Measurements from ENCODE around the gene TBCD.
A peak's percentile ranks its signal among the peaks of the same experiment; 100 is the strongest.
"Not testable (repeated sequence)": the region's sequence is repeated elsewhere in the genome, so short reads cannot be mapped to it uniquely, and the experiment has no call there.

TBCD gene

DNA sequence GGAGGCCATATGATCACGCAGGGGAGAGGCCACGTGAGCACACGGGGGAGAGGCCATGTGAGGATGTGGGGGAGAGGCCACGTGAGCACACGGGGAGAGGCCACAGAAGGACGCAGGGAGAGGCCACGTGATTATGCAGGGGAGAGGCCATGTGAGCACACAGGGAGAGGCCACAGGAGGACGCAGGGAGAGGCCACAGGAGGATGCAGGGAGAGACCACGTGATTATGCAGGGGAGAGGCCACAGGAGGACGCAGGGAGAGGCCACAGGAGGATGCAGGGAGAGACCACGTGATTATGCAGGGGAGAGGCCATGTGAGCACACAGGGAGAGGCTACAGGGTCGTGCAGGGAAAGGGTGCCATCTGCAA, 232.4 kb downstream of the TBCD start:
- DNase-seq (ENCODE audit: extremely low read depth in 1 of 2, low read depth in 1 of 2) = not testable (repeated sequence)

DNA sequence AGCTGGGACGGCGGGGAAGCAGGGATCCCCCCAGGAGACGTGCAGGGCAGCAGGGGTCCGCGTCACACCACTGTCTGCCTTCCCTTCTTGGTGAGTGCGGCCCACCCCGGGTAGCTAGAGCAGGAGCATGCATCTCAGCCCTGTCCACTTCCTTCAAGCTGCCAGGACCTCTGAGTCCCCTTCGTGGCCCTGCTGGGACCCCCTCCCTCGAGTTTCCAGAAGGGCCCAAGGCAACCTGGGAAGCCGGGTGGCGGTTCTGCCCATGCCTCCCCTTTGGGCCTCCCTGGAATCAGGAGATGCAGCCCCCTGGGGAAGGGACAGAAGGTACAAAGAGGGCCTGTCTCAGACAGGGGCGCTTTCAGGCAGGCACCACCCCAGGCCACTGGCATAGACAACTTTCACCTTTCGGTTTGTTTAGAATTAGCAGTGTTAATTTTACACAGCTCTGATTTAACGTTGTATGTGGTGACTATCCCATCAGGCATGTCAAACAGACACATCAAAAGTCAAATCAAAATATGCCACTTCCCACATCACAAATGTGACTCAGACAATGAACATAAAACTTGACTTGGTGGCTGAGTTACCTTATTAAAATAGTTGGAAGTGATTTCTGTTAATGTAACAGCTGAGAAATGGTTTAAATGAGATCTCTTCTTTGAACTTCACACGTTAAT, 233.0 kb downstream of the TBCD start:
- DNase-seq (ENCODE audit: extremely low read depth in 1 of 2, low read depth in 1 of 2) = no peak

DNA sequence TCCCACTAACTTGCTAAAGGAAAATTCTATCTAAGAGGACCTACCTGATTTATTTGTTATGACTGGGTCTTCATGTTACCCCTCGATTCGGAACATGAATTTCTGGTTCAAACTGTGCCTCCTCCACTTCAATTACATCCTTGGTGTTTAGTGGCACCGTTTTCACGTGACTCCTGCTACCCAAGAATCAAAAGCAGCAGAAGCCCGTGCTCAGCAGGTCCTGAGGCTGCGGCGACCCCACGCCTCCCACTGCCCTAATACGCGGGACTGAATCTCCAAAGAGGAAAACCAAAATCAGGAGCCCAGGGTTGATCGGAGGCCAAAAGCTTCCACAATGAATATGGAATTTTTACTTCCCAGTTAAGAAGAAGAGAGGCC, 233.6 kb downstream of the TBCD start:
- DNase-seq (ENCODE audit: extremely low read depth in 1 of 2, low read depth in 1 of 2) = no peak

DNA sequence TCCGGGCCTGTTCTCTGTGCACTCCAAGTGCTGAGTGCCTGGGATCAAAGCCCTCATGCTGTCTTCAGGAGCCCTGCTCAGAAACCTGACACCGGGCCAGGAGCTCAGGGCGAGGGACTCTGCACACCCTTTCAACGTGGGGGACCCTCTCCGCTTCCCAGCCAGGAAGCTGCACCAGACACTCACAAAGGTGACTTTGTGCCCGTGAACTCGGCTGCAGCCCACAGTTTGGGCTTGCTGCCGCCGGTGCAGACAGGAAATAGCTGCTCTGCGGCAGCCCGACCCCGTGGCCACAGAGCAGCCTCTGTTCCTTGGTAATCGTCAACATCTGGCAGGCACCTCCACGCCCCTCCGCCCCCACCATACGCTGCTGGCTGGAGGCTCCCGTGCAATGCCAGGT, 234.1 kb downstream of the TBCD start:
- DNase-seq (ENCODE audit: extremely low read depth in 1 of 2, low read depth in 1 of 2) = peak; percentile 25 to 35

DNA sequence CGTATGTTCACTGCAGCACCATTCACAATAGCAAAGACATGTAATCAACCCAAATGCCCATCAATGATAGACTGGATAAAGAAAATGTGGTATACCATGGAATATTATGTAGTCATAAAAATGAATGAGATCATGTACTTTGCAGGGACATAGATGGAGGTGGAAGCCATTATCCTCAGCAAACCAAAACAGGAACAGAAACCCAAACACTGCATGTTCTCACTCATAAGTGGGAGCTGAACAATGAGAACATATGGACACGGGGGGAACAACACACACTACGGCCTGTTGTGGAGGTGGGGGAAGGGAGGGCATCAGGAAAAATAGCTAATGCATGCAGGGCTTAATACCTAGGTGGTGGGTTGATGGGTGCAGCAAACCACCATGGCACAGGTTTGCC, 237.2 kb downstream of the TBCD start:
- not testable (repeated sequence) for DNase-seq (ENCODE audit: extremely low read depth in 1 of 2, low read depth in 1 of 2)

DNA sequence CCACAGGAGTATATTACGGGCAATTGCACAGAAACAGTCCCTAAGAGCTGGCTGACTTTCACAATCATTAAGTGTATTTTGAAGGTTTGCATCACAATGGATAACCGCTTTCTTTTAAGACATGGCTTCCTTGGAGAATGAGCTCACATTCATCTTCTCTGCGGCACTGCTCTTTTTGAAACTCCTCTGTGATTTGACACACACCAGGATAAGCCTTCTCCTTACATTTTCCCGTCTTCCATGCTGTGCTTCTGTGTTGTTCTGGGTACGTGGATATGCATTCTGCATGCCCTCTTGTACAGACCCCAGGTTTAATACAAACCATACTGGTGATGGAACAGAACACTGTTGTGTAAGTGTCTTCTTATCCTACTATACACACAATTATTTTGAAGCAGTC, 238.0 kb downstream of the TBCD start:
- no peak for DNase-seq (ENCODE audit: extremely low read depth in 1 of 2, low read depth in 1 of 2)

DNA sequence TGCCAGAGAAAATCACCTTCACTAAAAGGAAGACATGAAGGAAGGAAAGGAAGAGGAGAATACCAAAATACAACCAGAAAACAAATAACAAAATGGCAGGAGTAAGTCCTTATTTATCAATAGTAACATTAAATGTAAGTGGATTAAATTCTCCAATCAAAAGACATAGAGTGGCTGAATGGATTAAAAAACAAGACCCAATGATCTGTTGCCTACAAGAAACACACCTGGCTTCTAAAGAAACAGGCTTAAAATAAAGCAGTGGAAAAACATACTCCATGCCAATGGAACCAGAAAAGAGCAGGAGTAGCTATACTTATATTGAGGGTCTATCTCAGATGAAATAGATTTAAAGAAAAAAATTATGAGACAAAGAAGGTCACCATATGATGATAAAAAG, 241.1 kb downstream of the TBCD start:
- no peak for DNase-seq (ENCODE audit: extremely low read depth in 1 of 2, low read depth in 1 of 2)
